Measurements from ENCODE around the gene ZBTB7C.

ZBTB7C gene

GRCh38 chr18:48323151-48323550 is 86.0 kb downstream of the ZBTB7C start:
- DNase-seq (ENCODE audit: low spot score) = no peak

GRCh38 chr18:48321536-48321935 is 87.6 kb downstream of the ZBTB7C start:
- no peak for DNase-seq (ENCODE audit: low spot score)

GRCh38 chr18:48321121-48321520 is 88.1 kb downstream of the ZBTB7C start:
- DNase-seq (ENCODE audit: low spot score) = no peak

- no peak for DNase-seq (ENCODE audit: low spot score)
Observed at GRCh38 chr18:48320639-48320945, 88.6 kb downstream of the ZBTB7C start.

DNA sequence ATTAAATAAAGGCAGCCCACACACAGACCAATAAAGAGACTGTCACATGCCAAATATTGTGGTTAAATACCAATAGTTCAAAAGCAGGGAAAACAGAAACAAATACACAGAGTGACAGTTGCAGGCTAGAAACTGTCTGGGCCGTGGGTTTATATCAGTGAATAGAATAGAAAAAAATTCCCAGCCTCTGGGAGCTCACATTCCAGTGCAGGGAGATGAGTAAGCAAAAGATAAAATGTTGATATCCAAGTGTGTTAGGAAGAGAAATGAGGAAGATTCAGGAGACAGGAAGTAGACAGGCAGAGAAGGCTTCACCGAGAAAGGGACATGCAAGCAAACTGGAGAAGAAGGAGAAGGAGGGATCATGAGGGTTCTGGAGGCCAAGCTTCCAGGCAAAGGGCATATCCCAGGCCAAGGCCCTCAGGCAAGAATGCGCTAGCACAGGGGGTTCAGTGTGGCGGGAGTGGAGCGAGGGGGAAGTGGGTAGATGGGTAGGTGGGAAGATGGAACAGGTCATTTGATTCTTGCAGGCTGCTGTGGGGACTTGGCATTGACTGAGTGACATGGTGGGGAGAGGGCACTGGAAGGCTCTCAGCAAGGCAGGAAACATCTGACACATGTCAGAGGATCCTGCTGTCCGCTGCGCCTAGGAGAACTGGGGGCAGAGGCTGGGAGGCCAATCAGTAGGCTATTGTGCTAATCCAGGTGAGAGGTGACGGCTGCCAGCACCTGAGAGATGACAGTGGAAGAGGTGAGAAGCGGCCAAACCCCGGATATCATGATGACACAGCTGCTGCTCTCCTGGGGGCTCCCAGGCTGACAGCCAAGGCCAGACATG is 89.2 kb downstream of the ZBTB7C start:
- DNase-seq (ENCODE audit: low spot score) = no peak

DNA sequence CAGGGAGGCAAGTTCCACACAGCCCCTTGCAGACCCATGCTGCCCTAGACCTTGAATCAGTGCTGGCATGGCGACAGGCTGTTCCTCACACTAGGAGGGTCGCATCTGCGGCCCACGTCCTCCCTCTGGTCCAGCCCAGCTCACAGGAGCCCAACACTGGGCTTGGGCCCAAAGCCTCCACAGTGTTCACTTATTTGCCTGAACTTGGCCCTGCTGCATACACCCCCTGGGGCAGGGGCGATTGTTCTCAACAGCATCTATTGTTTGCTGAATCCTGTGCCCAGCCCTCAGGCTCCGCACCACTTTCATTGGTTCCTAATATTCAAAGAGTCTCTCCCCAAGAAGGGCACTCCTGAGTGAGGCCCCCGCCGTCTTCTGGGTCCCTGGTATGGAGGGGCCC is 90.7 kb downstream of the ZBTB7C start:
- DNase-seq (ENCODE audit: low spot score) = no peak

DNA sequence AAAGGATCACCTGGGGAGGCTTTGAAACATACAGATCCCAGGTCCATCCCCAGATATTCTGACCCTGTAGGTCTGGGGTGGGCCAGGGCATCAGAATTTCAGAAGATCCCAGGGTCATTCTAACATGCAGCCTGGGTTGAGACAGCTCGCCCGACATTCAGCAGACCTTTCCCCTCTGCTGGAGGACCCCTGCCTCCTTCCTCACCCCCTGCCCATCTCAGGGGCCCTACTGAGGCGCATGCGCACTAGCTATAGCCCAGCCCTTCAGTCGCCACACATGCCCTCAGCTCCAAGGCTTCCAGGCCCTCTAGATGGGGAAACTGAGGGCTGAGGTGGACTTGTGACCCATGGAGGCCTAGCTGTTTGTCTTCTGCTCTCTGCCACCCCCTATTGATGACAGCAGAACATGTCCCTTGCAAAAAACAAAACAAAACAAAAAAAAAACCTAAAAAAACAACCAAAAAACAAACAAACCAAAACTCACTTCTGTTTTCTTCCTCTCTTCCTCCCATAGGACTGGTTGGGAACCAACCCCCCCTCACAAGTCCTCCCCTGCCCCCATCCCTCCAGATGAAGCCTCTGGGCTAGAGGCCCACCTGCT is 91.3 kb downstream of the ZBTB7C start:
- DNase-seq (ENCODE audit: low spot score) = no peak

DNA sequence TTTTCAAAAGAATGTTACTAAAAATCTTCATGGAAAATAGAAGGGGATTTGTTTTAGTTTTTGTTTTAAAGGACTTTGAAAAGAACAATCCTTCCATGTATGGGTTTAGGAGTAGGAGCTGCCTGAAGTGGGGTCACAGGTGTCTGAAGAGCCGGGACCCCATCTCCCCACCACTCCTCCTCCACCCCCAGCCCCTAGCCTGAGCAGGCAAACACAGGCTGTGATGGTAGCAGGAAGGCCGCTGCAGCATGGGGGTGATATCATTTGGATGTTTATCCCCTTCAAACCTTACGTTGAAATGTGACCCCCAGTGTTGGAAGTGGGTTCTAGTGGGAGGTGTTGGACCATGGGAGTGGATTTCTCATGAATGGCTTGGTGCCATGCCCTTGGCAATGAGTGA is 93.0 kb downstream of the ZBTB7C start:
- DNase-seq (ENCODE audit: low spot score) = no peak

- no peak for DNase-seq (ENCODE audit: low spot score)
Observed at GRCh38 chr18:48314690-48315089, 94.5 kb downstream of the ZBTB7C start.

DNA sequence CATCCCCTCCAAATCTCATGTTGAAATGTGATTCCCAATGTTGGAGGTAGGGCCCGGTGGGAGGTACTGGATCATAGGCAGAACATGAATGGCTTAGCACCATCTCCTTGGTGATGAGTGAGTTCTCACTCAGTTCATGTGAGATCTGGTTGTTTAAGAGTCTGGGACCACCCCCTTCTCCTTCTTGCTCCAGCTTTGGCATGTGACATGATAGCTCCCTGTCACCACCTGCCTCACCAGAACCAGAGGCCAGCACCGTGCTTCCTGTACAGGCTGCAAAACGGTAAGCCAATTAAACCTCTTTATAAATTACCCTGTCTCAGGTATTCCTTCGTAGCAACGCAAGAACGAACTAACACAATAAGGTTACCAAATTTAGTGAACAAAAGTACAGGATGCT is 95.4 kb downstream of the ZBTB7C start:
- no peak for DNase-seq (ENCODE audit: low spot score)

DNA sequence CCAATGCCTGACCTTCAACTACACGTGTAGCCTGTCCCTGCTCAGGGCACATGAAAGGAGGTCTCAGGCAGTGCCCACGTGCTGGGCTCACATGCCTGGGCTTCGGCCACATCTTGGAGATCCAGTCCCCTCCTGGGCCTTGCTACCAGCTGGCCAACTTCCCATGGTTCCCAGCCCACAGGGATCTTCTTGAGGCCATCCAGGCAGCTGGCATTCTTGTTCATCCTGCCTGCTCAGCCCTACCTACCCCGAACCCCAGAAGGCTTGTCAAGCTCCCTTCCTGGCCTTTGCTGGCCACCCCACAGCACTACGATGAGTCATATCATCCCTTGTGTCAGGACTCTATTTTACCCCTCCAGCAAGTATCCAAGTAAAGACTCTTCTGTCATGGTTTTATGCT is 97.1 kb downstream of the ZBTB7C start:
- no peak for DNase-seq (ENCODE audit: low spot score)

DNA sequence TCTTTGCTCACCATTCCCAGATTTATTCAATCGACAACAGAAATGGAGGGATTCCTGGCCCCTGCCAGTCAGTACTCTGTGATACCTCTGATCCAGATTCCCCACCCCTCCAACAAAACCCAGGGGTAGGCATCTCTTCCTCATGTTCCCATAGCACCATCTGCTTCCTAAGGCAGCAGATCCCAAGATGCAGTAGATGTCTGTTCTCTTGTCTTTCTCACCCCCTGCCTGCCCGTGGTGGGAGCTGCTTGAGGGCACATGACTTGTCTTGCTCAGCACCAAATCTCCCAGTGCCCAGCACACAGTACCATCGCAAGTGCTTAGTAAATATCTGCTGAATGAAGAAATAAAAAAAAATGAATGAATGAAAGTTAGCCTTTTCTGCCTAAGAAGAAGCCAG is 98.2 kb downstream of the ZBTB7C start:
- DNase-seq (ENCODE audit: low spot score) = no peak

DNA sequence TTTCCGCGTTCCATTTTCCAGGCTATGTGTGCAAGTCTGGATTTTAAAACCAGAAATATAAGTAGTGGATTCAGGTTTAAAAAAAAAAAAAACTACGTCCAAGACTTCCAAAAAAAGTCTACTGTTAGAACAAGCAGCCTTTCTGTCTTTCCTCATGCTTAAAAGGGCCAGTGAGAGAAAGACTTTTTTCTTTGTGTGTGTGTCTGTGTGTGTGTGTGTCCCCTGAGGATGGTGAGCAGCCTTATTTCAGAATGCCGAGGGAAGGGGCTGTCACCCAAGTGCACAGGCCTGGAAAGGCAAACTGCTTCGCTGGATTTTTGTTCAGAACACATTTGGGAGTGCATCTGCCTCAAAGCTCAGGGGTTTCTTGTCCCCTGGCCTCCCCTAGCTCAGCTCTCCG is 98.8 kb downstream of the ZBTB7C start:
- DNase-seq (ENCODE audit: low spot score) = no peak

DNA sequence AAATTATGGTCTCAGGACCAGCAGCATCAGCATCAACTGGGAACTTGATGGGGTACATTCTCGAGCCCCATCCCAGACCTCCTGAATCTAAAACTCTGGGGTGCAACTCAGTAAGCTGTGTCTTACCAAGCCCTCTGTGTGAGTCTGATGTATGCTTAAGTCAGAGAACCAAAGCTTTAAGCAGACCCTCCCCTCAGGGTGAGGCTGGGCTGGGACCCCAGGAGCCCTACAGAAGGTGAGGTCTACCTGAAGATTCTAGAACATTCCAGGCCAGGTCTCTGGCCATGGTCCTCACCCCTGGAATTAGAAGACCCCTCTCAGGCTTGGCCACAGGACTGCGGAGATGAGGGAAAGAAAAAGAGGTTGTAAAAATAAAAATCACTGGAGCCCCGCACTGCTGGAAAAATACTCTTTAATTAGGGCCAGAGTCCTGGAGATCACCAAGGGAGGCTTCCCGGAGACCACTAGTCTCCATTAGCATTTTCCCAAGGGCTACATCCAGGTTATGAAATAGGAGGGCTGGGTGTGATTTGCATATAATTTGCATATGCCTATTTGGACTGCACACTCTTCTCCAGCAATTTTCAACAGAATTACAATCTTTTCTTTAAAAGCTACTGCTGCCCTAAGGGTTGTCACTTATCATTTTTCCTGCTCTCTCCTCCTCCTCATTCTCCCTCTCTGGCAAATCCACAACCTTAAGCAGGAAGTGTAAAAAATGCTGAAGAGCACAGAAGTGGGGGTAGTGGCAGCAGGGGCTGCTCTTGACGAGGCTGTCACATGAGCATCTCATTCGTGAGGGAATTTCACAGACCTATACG is 100.2 kb downstream of the ZBTB7C start:
- no peak for DNase-seq (ENCODE audit: low spot score)

DNA sequence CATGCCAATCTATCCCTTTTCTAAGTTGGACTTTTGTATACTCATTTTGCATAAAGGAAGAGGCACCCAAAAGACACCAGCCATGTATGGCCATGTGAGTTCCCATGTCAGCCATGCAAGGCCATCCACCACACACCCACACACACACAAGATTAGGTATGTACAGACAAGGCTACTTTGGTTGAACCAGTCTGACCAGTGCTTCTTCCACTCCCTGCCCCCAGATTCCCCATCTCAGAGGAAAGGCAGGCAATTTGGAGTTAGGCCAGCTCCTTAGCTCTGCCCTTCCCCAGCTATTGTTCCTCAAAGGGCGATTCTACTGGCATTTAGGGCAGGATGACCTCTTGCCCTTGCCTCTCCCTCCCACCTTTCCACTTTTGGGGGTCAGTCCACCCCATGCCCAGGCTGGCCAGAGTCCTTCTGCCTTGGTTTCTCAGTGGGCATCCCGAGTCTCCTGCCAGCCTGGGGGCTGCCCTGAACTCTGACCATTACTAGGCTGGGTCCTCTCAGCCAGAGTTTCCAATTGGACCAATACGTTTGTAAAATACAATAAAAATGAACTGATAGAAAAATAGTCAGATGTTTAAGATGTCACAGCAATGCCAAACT is 101.1 kb downstream of the ZBTB7C start:
- no peak for DNase-seq (ENCODE audit: low spot score)

GRCh38 chr18:48306838-48307237 is 102.3 kb downstream of the ZBTB7C start:
- DNase-seq (ENCODE audit: low spot score) = no peak

- no peak for DNase-seq (ENCODE audit: low spot score)
Observed at GRCh38 chr18:48304906-48305693, 104.1 kb downstream of the ZBTB7C start.

- DNase-seq (ENCODE audit: low spot score) = no peak
Observed at GRCh38 chr18:48303883-48304282, 105.3 kb downstream of the ZBTB7C start.

DNA sequence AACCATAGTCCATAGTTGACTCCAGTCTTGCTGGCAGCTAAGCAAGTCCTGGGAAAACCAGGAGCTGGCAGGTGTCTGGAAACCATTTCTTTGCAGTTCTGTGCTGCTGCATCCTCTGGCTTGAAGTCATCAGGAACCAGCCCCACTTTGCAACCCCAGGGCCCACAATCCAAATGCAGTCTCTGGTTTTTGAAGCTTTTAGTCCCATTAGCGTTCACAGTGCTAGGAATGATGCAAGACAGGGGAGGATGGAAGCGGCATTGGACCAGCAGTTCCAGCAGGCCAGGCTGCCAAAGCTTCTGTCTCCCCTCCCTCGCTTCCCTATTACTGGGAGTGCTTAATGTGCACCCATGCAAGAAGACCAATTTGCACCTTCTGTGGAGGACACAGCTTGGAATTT is 106.4 kb downstream of the ZBTB7C start:
- no peak for DNase-seq (ENCODE audit: low spot score)

DNA sequence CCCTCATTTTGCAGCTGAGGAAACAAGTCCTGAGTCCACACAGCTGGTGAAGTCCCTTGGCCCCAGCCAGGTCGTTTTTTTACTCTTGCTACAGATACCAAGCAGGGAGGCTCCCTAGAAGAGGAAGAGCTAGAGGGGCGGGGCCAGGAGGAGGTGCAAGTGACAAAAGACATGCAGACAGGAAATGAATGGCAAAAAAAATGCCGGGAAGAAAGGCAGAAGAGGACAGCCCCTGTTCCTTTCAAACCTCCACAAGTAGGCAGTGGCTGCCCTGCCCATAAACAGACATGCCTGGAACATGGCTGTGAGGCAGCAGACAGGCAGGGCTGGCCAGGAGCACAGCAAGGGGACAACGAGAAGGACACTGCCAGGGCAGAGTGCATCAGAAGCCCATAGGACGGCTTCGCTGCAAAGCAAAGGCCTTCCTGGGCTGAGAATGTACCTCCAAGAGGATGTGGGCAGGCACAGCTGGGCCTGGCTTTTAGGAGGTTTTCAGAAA is 108.7 kb downstream of the ZBTB7C start:
- DNase-seq (ENCODE audit: low spot score) = no peak

- DNase-seq (ENCODE audit: low spot score) = no peak
Observed at GRCh38 chr18:48297139-48297538, 112.0 kb downstream of the ZBTB7C start.

GRCh38 chr18:48296581-48296980 is 112.6 kb downstream of the ZBTB7C start:
- DNase-seq (ENCODE audit: low spot score) = no peak

Data from globus pallidus (tissue), 1 donor.